Loucy (cell line): ENCODE results near the gene ABCG4.

Source experiments
- H2AFZ ChIP-seq: fragments of 200-600 bp; sonication (generic); 2 replicates; pipeline ENCODE4 v1.6.0; 2016; ENCODE audit warnings: antibody characterized with exemption, mild to moderate bottlenecking, low read length, moderate library complexity
- H3F3A ChIP-seq: fragments of 200-600 bp; 2 replicates; pipeline ENCODE4 v1.6.0; 2016; ENCODE audit warnings: antibody characterized with exemption, low read depth, mild to moderate bottlenecking
- H3K27me3 ChIP-seq: fragments of 200-600 bp; sonication (generic); 2 replicates; pipeline ENCODE4 v1.6.1; 2014; ENCODE audit warnings: low read length, mild to moderate bottlenecking; ENCODE audit not compliant: insufficient read depth, poor library complexity, severe bottlenecking
- H3K36me3 ChIP-seq: fragments of 200-600 bp; sonication (generic); 2 replicates; pipeline ENCODE4 v1.6.1; 2016; ENCODE audit warnings: low read length; ENCODE audit not compliant: insufficient read depth
- H3K4me1 ChIP-seq: fragments of 200-600 bp; sonication (generic); 2 replicates; pipeline ENCODE4 v1.5.1; 2014; ENCODE audit warnings: low read length, mild to moderate bottlenecking; ENCODE audit not compliant: insufficient read depth, poor library complexity, severe bottlenecking
- H3K4me2 ChIP-seq: fragments of 200-600 bp; sonication (generic); 2 replicates; pipeline ENCODE4 v1.6.0; 2014; ENCODE audit warnings: antibody characterized with exemption, low read length, low read depth, mild to moderate bottlenecking; ENCODE audit not compliant: poor library complexity, severe bottlenecking
- H3K4me3 ChIP-seq: fragments of 200-600 bp; sonication (generic); 2 replicates; pipeline ENCODE4 v1.5.1; 2014; ENCODE audit warnings: low read length, mild to moderate bottlenecking, mixed read lengths; ENCODE audit not compliant: poor library complexity, severe bottlenecking
- H3K79me2 ChIP-seq: fragments of 200-600 bp; sonication (generic); 2 replicates; pipeline ENCODE4 v1.6.1; 2014; ENCODE audit warnings: low read length; ENCODE audit not compliant: insufficient read depth
- H3K9ac ChIP-seq: fragments of 200-600 bp; sonication (generic); 2 replicates; pipeline ENCODE4 v1.6.0; 2014; ENCODE audit warnings: mild to moderate bottlenecking, low read depth, low read length, moderate library complexity; ENCODE audit not compliant: poor library complexity, severe bottlenecking
- H3K9me2 ChIP-seq: fragments of 200-600 bp; sonication (generic); replicated peaks from 2 replicates; pipeline ENCODE4 v1.6.1; 2016; ENCODE audit warnings: low read depth, low read length, mixed read lengths
- H3K9me3 ChIP-seq: fragments of 200-600 bp; sonication (generic); 2 replicates; pipeline ENCODE4 v1.6.1; 2014; ENCODE audit warnings: mild to moderate bottlenecking, antibody characterized with exemption, low read length, low read depth; ENCODE audit not compliant: insufficient read depth
- H4K20me1 ChIP-seq: fragments of 200-600 bp; sonication (generic); 2 replicates; pipeline ENCODE4 v1.6.0; 2014; ENCODE audit warnings: antibody characterized with exemption, low read length, mild to moderate bottlenecking; ENCODE audit not compliant: insufficient read depth, poor library complexity, severe bottlenecking
- EZH2phosphoT487 ChIP-seq: fragments of 200-600 bp; IDR thresholded peaks from 2 replicates; pipeline ENCODE4 v1.6.1; 2018; ENCODE audit warnings: antibody characterized with exemption, mild to moderate bottlenecking, moderate library complexity, borderline replicate concordance
- TF ChIP-seq, protein P1 (sequence below): fragments of 200-600 bp; sonication (generic); conservative IDR thresholded peaks from 2 replicates; pipeline ENCODE4 v1.5.1; 2014; ENCODE audit warnings: mild to moderate bottlenecking, antibody characterized with exemption, low read length

ABCG4 gene

DNA sequence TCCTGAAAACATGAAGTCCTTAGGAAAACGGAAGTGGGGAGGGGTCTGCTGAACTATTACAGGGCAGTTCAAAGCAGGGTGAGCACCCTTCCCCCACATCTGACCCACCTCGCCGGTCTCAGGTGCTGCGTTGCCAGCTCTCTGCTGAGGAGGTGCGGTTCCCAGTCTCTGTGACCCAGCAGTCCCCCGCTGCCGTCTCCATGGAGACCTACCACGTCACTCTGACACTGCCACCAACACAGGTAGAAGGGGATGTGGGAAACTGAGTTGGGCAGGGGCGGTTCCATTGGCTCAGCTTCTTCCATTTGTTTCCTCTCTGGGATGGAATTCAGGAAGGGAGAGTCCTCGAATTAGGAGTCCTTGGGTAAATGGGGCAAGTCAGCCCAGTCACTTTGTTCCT is 38.4 kb upstream of the ABCG4 start:
- no peaks in the 10 kb centered on the region for H3K9me3 ChIP-seq
- H3K4me3 ChIP-seq: no peak overlapping the region
- TF ChIP-seq, protein P1, sequence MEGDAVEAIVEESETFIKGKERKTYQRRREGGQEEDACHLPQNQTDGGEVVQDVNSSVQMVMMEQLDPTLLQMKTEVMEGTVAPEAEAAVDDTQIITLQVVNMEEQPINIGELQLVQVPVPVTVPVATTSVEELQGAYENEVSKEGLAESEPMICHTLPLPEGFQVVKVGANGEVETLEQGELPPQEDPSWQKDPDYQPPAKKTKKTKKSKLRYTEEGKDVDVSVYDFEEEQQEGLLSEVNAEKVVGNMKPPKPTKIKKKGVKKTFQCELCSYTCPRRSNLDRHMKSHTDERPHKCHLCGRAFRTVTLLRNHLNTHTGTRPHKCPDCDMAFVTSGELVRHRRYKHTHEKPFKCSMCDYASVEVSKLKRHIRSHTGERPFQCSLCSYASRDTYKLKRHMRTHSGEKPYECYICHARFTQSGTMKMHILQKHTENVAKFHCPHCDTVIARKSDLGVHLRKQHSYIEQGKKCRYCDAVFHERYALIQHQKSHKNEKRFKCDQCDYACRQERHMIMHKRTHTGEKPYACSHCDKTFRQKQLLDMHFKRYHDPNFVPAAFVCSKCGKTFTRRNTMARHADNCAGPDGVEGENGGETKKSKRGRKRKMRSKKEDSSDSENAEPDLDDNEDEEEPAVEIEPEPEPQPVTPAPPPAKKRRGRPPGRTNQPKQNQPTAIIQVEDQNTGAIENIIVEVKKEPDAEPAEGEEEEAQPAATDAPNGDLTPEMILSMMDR: no peak
- no peak for TF ChIP-seq EZH2phosphoT487
- H3F3A ChIP-seq: no peaks in the 10 kb centered on the region
- peaks cover 35% of the 10 kb centered on the region for H3K79me2 ChIP-seq
- H3K4me1 ChIP-seq: peaks cover 31% of the 10 kb centered on the region
- peak overlapping the region; percentile 100 for H3K4me2 ChIP-seq
- H3K36me3 ChIP-seq: peaks cover 11% of the 10 kb centered on the region; the same call in 1 of the 2 replicates
- H4K20me1 ChIP-seq: no peaks in the 10 kb centered on the region
- H3K9me2 ChIP-seq: no peaks in the 10 kb centered on the region
- no peaks in the 10 kb centered on the region for H3K27me3 ChIP-seq
- no peak overlapping the region for H3K9ac ChIP-seq
- H2AFZ ChIP-seq: no peak overlapping the region

DNA sequence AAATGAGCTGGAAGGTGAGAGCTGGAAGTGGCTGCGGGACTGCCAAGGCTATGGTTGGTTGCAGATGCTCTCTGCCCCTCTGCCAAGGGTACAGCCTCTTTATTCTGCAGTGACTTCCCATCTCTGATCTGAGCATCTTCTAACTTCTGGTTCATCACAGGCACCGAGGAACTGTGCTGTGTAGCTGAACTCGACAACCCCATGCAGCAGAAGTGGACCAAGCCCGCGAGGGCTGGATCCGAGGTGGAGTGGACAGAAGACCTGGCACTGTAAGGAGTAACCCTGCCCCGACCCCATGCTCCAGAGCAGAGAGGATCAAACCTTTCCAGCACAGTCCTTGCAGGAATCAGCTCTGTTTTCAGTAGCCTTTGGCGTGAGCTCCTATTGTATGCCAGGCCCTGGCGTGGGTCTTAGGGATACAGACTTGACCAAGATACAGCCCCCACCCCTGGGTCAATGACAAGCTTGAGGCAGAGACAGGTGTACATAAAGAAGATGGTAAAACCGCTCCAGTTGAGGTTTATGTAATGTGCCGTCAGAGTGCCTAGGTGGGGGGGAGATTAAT is 37.4 kb upstream of the ABCG4 start:
- Histone ChIP-seq H3K9me2 (no peaks in the 10 kb centered on the region), H3F3A (no peaks in the 10 kb centered on the region), H4K20me1 (no peaks in the 10 kb centered on the region), H2AFZ (no peak overlapping the region), H3K4me1 (peaks cover 26% of the 10 kb centered on the region), H3K9ac (no peak overlapping the region), H3K4me2 (no peak overlapping the region), H3K79me2 (peaks cover 35% of the 10 kb centered on the region), H3K36me3 (peaks cover 11% of the 10 kb centered on the region; the same call in 1 of the 2 replicates), H3K27me3 (no peaks in the 10 kb centered on the region), H3K4me3 (no peak overlapping the region), H3K9me3 (no peaks in the 10 kb centered on the region)
- TF ChIP-seq, protein P1: no peak
- no peak for TF ChIP-seq EZH2phosphoT487

DNA sequence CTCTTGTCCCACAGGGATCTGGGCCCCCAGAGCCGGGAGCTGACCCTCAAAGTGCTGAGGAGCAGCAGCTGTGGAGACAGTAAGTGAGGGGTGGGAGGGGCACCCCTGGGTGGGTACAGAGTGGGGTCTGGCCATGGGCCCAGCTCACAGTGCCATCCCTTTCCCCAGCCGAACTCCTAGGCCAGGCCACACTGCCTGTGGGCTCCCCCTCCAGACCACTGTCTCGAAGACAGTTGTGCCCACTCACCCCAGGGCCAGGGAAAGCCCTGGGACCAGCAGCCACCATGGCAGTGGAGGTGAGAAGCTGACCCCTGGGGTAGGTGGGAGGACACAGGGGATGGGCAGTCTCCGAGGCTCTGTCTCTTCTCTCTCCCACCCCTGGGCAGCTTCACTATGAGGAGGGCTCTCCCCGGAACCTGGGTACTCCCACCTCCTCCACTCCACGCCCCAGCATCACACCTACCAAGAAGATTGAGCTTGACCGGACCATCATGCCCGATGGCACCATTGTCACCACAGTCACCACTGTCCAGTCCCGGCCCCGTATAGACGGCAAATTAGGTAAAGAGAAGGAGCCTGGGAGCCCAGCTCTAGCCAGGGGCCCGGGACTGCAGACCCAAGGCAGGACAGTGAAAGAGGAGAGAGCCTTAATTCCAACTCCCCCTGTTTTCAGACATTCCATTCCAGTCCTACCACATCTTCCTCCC is 36.4 kb upstream of the ABCG4 start:
- Histone ChIP-seq H2AFZ (no peak overlapping the region), H3K4me1 (peaks cover 21% of the 10 kb centered on the region), H3K9ac (no peak overlapping the region), H3K4me3 (no peak overlapping the region), H3K79me2 (peaks cover 27% of the 10 kb centered on the region), H3K9me2 (no peaks in the 10 kb centered on the region), H3K36me3 (peaks cover 11% of the 10 kb centered on the region; the same call in 1 of the 2 replicates), H4K20me1 (no peaks in the 10 kb centered on the region), H3K9me3 (no peaks in the 10 kb centered on the region), H3K27me3 (no peaks in the 10 kb centered on the region), H3K4me2 (no peak overlapping the region), H3F3A (no peaks in the 10 kb centered on the region)
- TF ChIP-seq EZH2phosphoT487: no peak
- TF ChIP-seq, protein P1: no peak
